K562 (cell line): ENCODE results near the gene ESPL1. TPM values are rescaled to one million over a fixed set of nuclear protein-coding genes. Genes with fewer than 3 reads are reported as not detected.

Experiments used
- ATAC-seq: fragments of 200-7000 bp; cut with Tn5 transposase; 3 replicates; pipeline ENCODE4 v1.9.1; 2020; ENCODE audit warnings: moderate library complexity
- BruUV-seq: library from RNA; stranded (reverse); fragments of 400-500 nt; replicated peaks from 2 replicates; lab custom pipeline; 2021; lab: Mats Ljungman, UMichigan
- CTCF ChIA-PET: fragments of 300-600 bp; formaldehyde crosslinking; extraction: SDS; loops from one replicate; lab custom pipeline; 2021; ENCODE audit warnings: low intra/inter-chr PET ratio; lab: Yijun Ruan, JAX
- POLR2A ChIA-PET: fragments of 300-600, 350-650 bp; sonication (Branson Sonifier 250); formaldehyde crosslinking; extraction: SDS; loops from one replicate; lab custom pipeline; 2021; ENCODE audit warnings: antibody characterized with exemption, inconsistent platforms; lab: Yijun Ruan, JAX
- DNase-seq, 4 experiments: peaks; one replicate each; pipeline versions ENCODE4 v3.0.0 to v3.0.0-alpha.2; 2011 to 2018; ENCODE audit warnings: low spot score in 3 of 4, mixed read lengths in 3 of 4; ENCODE audit errors: extremely low read depth in 1 of 4
- FAIRE-seq: peaks from 2 replicates; lab custom pipeline; 2011; peaks lifted over from hg19 to GRCh38; lab: Jason Lieb, UNC
- H2AFZ ChIP-seq: 2 replicates; pipeline ENCODE4 v1.6.0; 2011; ENCODE audit warnings: low read depth, low read length, control low read depth, inconsistent platforms
- H3K27ac ChIP-seq: fragments of 200-600 bp; 3 replicates; pipeline ENCODE4 v1.8.0; 2011; ENCODE audit warnings: low read depth, mild to moderate bottlenecking, control low read depth, inconsistent platforms, low read length, moderate library complexity, mixed read lengths; ENCODE audit errors: extremely low read depth
- H3K27me3 ChIP-seq, 2 experiments: fragments of 300-600 bp in 1 of 2; 2 replicates in 1 of 2; 3 replicates in 1 of 2; pipeline versions ENCODE4 v1.6.0 to v1.8.0; 2011; ENCODE audit warnings: inconsistent platforms in 2 of 2, low read length in 2 of 2, mild to moderate bottlenecking in 1 of 2, mixed read lengths in 1 of 2, moderate library complexity in 1 of 2; ENCODE audit not compliant: control insufficient read depth in 2 of 2, insufficient read depth in 2 of 2
- H3K36me3 ChIP-seq: fragments of 300-600 bp; 3 replicates; pipeline ENCODE4 v1.8.0; 2011; ENCODE audit warnings: mild to moderate bottlenecking, low read length, inconsistent platforms; ENCODE audit not compliant: control insufficient read depth, insufficient read depth
- H3K4me1 ChIP-seq, 2 experiments: fragments of 200-600 bp in 1 of 2; replicated peaks in 1 of 2; 2 replicates in 1 of 2; 3 replicates in 1 of 2; pipeline versions ENCODE4 v1.5.1 to v1.8.0; 2011; ENCODE audit warnings: inconsistent platforms in 2 of 2, low read length in 2 of 2, mild to moderate bottlenecking in 1 of 2, mixed read lengths in 1 of 2, moderate library complexity in 1 of 2; ENCODE audit not compliant: control insufficient read depth in 2 of 2, insufficient read depth in 2 of 2
- H3K4me2 ChIP-seq: 2 replicates; pipeline ENCODE4 v1.6.1; 2011; ENCODE audit warnings: low read length, control low read depth, inconsistent platforms, mixed read lengths; ENCODE audit not compliant: insufficient read depth
- H3K4me3 ChIP-seq: fragments of 200-600 bp; sonication (generic), shearing (Covaris generic); 2 replicates; pipeline ENCODE4 v1.5.1; 2016; ENCODE audit warnings: control low read depth, inconsistent platforms
- H3K79me2 ChIP-seq: fragments of 200-600 bp; 3 replicates; pipeline ENCODE4 v1.8.0; 2011; ENCODE audit warnings: low read length, inconsistent platforms; ENCODE audit not compliant: control insufficient read depth, insufficient read depth
- H3K9ac ChIP-seq, 2 experiments: 2 replicates each; pipeline versions ENCODE4 v1.6.0 to v1.6.1; 2011; ENCODE audit warnings: low read depth in 2 of 2, low read length in 2 of 2, control low read depth in 1 of 2, inconsistent platforms in 1 of 2, mild to moderate bottlenecking in 1 of 2, mixed read lengths in 1 of 2; ENCODE audit not compliant: insufficient read depth in 1 of 2
- H3K9me1 ChIP-seq: one replicate; pipeline ENCODE4 v1.6.0; 2011; ENCODE audit warnings: inconsistent platforms, mild to moderate bottlenecking, low read length, moderate library complexity; ENCODE audit not compliant: control insufficient read depth, insufficient read depth
- H3K9me3 ChIP-seq: replicated peaks from 2 replicates; pipeline ENCODE4 v1.5.1; 2011; ENCODE audit warnings: low read depth, low read length, inconsistent platforms; ENCODE audit not compliant: control insufficient read depth, insufficient read depth
- H4K20me1 ChIP-seq: replicated peaks from 2 replicates; pipeline ENCODE4 v1.6.1; 2011; ENCODE audit warnings: low read length, inconsistent platforms, mixed read lengths; ENCODE audit not compliant: control insufficient read depth, insufficient read depth
- BACH1 ChIP-seq: fragments of 200-800 bp; sonication (Bioruptor generic); IDR thresholded peaks from 2 replicates; pipeline ENCODE4 v1.6.1; 2016; ENCODE audit warnings: missing genetic modification characterization, missing compliant biosample characterization
- CBX3 ChIP-seq, 2 experiments: IDR thresholded peaks; 1 replicate in 1 of 2; 2 replicates in 1 of 2; pipeline ENCODE4 v1.6.1; 2012; ENCODE audit warnings: inconsistent platforms in 2 of 2, low read length in 2 of 2, borderline replicate concordance in 1 of 2, control low read depth in 1 of 2
- DDX20 ChIP-seq: fragments of 450-650 bp; IDR thresholded peaks from 2 replicates; pipeline ENCODE4 v1.6.1; 2016; ENCODE audit warnings: missing genetic modification characterization, low read depth, mild to moderate bottlenecking, missing compliant biosample characterization, moderate library complexity
- ETV5 ChIP-seq: sonication (generic); formaldehyde crosslinking; IDR thresholded peaks from 2 replicates; pipeline ENCODE4 v1.4.0; 2020; ENCODE audit warnings: low read depth, mild to moderate bottlenecking, missing genetic modification reagents
- GABPB1 ChIP-seq: sonication (generic); formaldehyde crosslinking; IDR thresholded peaks from 2 replicates; pipeline ENCODE4 v1.8.0; 2022; ENCODE audit warnings: mild to moderate bottlenecking, missing genetic modification reagents
- MAZ ChIP-seq, 2 experiments: fragments of 450-650 bp in 1 of 2; sonication (generic) in 1 of 2; formaldehyde crosslinking; IDR thresholded peaks in 1 of 2; conservative IDR thresholded peaks in 1 of 2; 2 replicates each; pipeline versions ENCODE4 v1.4.0 to v1.5.0; 2020; ENCODE audit warnings: mild to moderate bottlenecking in 1 of 2, missing genetic modification reagents in 1 of 2
- MEIS2 ChIP-seq: fragments of 450-650 bp; IDR thresholded peaks from 2 replicates; pipeline ENCODE4 v1.6.1; 2014; ENCODE audit warnings: mild to moderate bottlenecking; ENCODE audit not compliant: partially characterized antibody
- NFIX ChIP-seq: fragments of 250-450 bp; sonication (Bioruptor Pico); IDR thresholded peaks from 2 replicates; pipeline ENCODE4 v1.4.0; 2020; ENCODE audit warnings: low read depth, mild to moderate bottlenecking, moderate library complexity
- PHF20 ChIP-seq: fragments of 450-650 bp; IDR thresholded peaks from 2 replicates; pipeline ENCODE4 v1.6.1; 2018; ENCODE audit not compliant: partially characterized antibody
- POLR2AphosphoS5 ChIP-seq: IDR thresholded peaks from 2 replicates; pipeline ENCODE4 v1.6.1; 2011; ENCODE audit warnings: mild to moderate bottlenecking, low read depth, low read length, moderate library complexity; ENCODE audit not compliant: control insufficient read depth, insufficient read depth
- POU5F1 ChIP-seq: fragments of 150-350 bp; IDR thresholded peaks from 2 replicates; pipeline ENCODE4 v1.6.1; 2014; ENCODE audit warnings: borderline replicate concordance, low read length, low read depth, mild to moderate bottlenecking; ENCODE audit not compliant: partially characterized antibody
- RUNX1 ChIP-seq: sonication (generic); IDR thresholded peaks from 2 replicates; pipeline ENCODE4 v1.6.1; 2016; ENCODE audit warnings: antibody characterized with exemption, low read depth
- SRF ChIP-seq, 2 experiments: fragments of 250-450, 450-650 bp in 1 of 2; sonication (Bioruptor Pico) in 1 of 2; sonication (generic) in 1 of 2; formaldehyde crosslinking; IDR thresholded peaks; 2 replicates each; pipeline versions ENCODE4 v1.5.0 to v1.5.1; 2020 to 2022; ENCODE audit warnings: mild to moderate bottlenecking in 1 of 2, missing genetic modification reagents in 1 of 2
- ZNF507 ChIP-seq: conservative IDR thresholded peaks from 2 replicates; pipeline ENCODE4 v1.6.1; 2017; ENCODE audit warnings: missing genetic modification characterization, missing compliant biosample characterization
- WGBS: fragments of 100-300 bp; shearing (Covaris generic); methylation state at CpG from one replicate; pipeline ENCODE4 v1.1.6; 2016; ENCODE audit warnings: low coverage, mixed read lengths; ENCODE audit not compliant: insufficient coverage; ENCODE audit errors: missing lambda C conversion rate; 5-methylcytosine and 5-hydroxymethylcytosine counted together
- in situ Hi-C: fragments of 300-500 bp; cut with MboI; formaldehyde crosslinking; loops from 4 replicates; pipeline ENCODE4 v1.15.0; 2018; ENCODE audit warnings: inconsistent platforms, mixed read lengths
- intact Hi-C: fragments of 100-400 bp; cut with micrococcal nuclease; formaldehyde crosslinking; loops from 2 replicates; pipeline ENCODE4 v1.14.2; 2022
- polyA plus RNA-seq, 8 experiments: library from polyadenylated mRNA; depleted of rRNA in 4 of 8; stranded (reverse) in 5 of 8; unstranded in 3 of 8; fragments of >200 nt; fragmentation: Nextera tagmentation in 2 of 8; fragmentation: Illumina TruSeq in 1 of 8; extraction: Ambion mirVana in 2 of 8; extraction: Trizol in 1 of 8; gene quantifications; 2 replicates each; pipeline versions ENCODE4 v1.2.1 to v1.2.3, GENCODE V29; 2011 to 2014; ENCODE audit warnings: inconsistent platforms in 1 of 8, missing spikeins in 1 of 8
- total RNA-seq, 7 experiments: library from RNA; depleted of rRNA in 6 of 7; stranded (reverse); fragments of >200 nt in 6 of 7; fragmentation: Illumina TruSeq in 2 of 7; extraction: Trizol in 2 of 7; gene quantifications; 2 replicates each; pipeline versions ENCODE4 v1.2.1 to v1.2.3, GENCODE V29; 2011 to 2021; ENCODE audit warnings: low replicate concordance in 1 of 7
- TF ChIP-seq, protein P1 (sequence below): fragments of 200-800 bp; sonication (Bioruptor generic); IDR thresholded peaks from 2 replicates; pipeline ENCODE4 v1.6.1; 2017; ENCODE audit warnings: missing genetic modification characterization, missing compliant biosample characterization

Gene ESPL1
- total and polyA plus RNA-seq, 9 of the 15 experiments (the other 6 are each of a cell fraction or from before 2014, with no cell fraction given) = 1.2 to 55.0 (median 18.7) TPM

DNA sequence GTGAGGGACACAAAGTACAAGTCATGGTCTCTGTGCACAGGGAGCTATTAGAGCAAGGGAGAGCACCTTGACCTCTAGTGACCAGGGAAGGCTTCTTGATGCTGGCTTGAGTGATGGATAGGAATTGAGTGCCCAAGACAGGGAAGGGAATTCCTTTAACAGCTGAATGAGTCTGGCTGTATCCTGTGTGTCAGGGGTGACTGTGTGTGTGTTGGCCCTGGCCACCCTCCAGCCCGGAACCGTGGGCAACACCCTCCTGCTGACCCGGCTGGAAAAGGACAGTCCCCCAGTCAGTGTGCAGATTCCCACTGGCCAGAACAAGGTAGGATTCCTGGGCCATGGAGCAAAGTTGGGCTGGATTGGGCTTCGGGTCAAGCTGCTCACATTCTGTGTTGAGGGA lies 21.8 kb downstream of the ESPL1 start:
- no peaks in the 10 kb centered on the region for H3K27me3 ChIP-seq
- in situ Hi-C loops (loop anchor here (5.0 kb wide), 2 partner anchors 78 to 223 kb away; no protein-coding TSS in a partner anchor), intact Hi-C loops (loop anchor here (5.0 kb wide), 1 partner anchor 133 kb away; no protein-coding TSS in a partner anchor)
- BruUV-seq = no TSS peak
- H2AFZ ChIP-seq = no peak overlapping the region
- no peaks in the 10 kb centered on the region for H3K9me3 ChIP-seq
- ChIA-PET CTCF (no interaction called here), POLR2A (interaction anchor here (0.7 to 4.1 kb wide), 4 partner anchors 11 to 74 kb away, joined by 4 to 16 read pairs (median 7); partner anchors contain the start of gene AAAS)
- H4K20me1 ChIP-seq = no peaks in the 10 kb centered on the region
- DNase-seq (no peak), FAIRE-seq (no peak), ATAC-seq (no peak)
- H3K4me3 ChIP-seq = no peak overlapping the region
- peak overlapping the region in 1 of 2 experiments; percentile 37; a peak in 1 of 4 replicates for H3K9ac ChIP-seq
- peaks cover 84% of the 10 kb centered on the region for H3K36me3 ChIP-seq
- no peak overlapping the region for H3K27ac ChIP-seq
- peaks cover 3 to 10% of the 10 kb centered on the region in 2 experiments; a peak in 3 of 5 replicates for H3K4me1 ChIP-seq
- WGBS = 97% methylated on average over 4 of the region's 4 CpGs
- TF ChIP-seq POLR2AphosphoS5 (no peak), PHF20 (no peak), DDX20 (tag) (no peak), ZNF507 (no peak), ETV5 (CRISPR knock-in tag) (no peak), GABPB1 (no peak), MAZ (CRISPR knock-in tag; conservative IDR thresholded peaks at IDR 0.05 in 1 of 2, IDR thresholded peaks at IDR 0.05 in 1 of 2) (no peak), NFIX (CRISPR knock-in tag) (no peak), SRF (CRISPR knock-in tag; IDR thresholded peaks at IDR 0.05) (no peak), BACH1 (tag) (no peak), POU5F1 (no peak), MEIS2 (no peak), CBX3 (IDR thresholded peaks at IDR 0.05; ENCODE audit: borderline replicate concordance in 1 of 2, low read length in 2 of 2) (no peak), RUNX1 (no peak)
- TF ChIP-seq, protein P1, sequence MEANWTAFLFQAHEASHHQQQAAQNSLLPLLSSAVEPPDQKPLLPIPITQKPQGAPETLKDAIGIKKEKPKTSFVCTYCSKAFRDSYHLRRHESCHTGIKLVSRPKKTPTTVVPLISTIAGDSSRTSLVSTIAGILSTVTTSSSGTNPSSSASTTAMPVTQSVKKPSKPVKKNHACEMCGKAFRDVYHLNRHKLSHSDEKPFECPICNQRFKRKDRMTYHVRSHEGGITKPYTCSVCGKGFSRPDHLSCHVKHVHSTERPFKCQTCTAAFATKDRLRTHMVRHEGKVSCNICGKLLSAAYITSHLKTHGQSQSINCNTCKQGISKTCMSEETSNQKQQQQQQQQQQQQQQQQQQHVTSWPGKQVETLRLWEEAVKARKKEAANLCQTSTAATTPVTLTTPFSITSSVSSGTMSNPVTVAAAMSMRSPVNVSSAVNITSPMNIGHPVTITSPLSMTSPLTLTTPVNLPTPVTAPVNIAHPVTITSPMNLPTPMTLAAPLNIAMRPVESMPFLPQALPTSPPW (CRISPR knock-in tag) = no peak
- H3K79me2 ChIP-seq = no peaks in the 10 kb centered on the region
- no peaks in the 10 kb centered on the region for H3K9me1 ChIP-seq
- H3K4me2 ChIP-seq = no peak overlapping the region
